Mesenchymal stem cell (in vitro differentiated cells and primary cell): Measurements from ENCODE around the gene HCN1.

Experiments
- DNase-seq: peaks from one replicate; pipeline ENCODE4 v3.0.0-alpha.2; 2013
- H2AFZ ChIP-seq: one replicate; pipeline ENCODE4 v1.6.1; 2013; ENCODE audit warnings: low read depth, mild to moderate bottlenecking, control low read depth, inconsistent platforms, low read length, moderate library complexity
- H2AK5ac ChIP-seq: 2 replicates; pipeline ENCODE4 v1.6.1; 2013; ENCODE audit warnings: low read length, moderate library complexity, mild to moderate bottlenecking, inconsistent platforms; ENCODE audit not compliant: severe bottlenecking
- H2BK120ac ChIP-seq: one replicate; pipeline ENCODE4 v1.6.1; 2013; ENCODE audit warnings: low read depth, mild to moderate bottlenecking, inconsistent platforms, low read length, moderate library complexity
- H2BK12ac ChIP-seq, 2 experiments: one replicate each; pipeline ENCODE4 v1.6.1; 2013; ENCODE audit warnings: inconsistent platforms in 2 of 2, low read length in 2 of 2, mild to moderate bottlenecking in 2 of 2, moderate library complexity in 2 of 2, control low read depth in 1 of 2
- H2BK15ac ChIP-seq: one replicate; pipeline ENCODE4 v1.6.1; 2013; ENCODE audit warnings: mild to moderate bottlenecking, low read depth, inconsistent platforms; ENCODE audit not compliant: poor library complexity, severe bottlenecking
- H2BK5ac ChIP-seq: 2 replicates; pipeline ENCODE4 v1.6.1; 2013; ENCODE audit warnings: low read depth, mild to moderate bottlenecking, low read length, control low read depth, inconsistent platforms; ENCODE audit not compliant: poor library complexity, severe bottlenecking
- H3K14ac ChIP-seq, 2 experiments: one replicate each; pipeline ENCODE4 v1.6.1; 2013; ENCODE audit warnings: inconsistent platforms in 2 of 2, low read length in 2 of 2, control low read depth in 1 of 2, mild to moderate bottlenecking in 1 of 2, moderate library complexity in 1 of 2
- H3K18ac ChIP-seq, 2 experiments: one replicate each; pipeline ENCODE4 v1.6.1; 2013; ENCODE audit warnings: inconsistent platforms in 2 of 2, low read length in 2 of 2, control low read depth in 1 of 2, low read depth in 1 of 2, mild to moderate bottlenecking in 1 of 2
- H3K23ac ChIP-seq, 2 experiments: one replicate each; pipeline ENCODE4 v1.6.1; 2013; ENCODE audit warnings: inconsistent platforms in 2 of 2, low read length in 2 of 2, mild to moderate bottlenecking in 2 of 2, moderate library complexity in 2 of 2, control low read depth in 1 of 2
- H3K27ac ChIP-seq: 2 replicates; pipeline ENCODE4 v1.5.1; 2013; ENCODE audit warnings: mild to moderate bottlenecking, moderate library complexity, low read length, control low read depth, inconsistent platforms; ENCODE audit not compliant: poor library complexity, severe bottlenecking
- H3K27me3 ChIP-seq, 2 experiments: 2 replicates each; pipeline versions ENCODE4 v1.6.1 to v1.7.0; 2013; ENCODE audit warnings: low read length in 2 of 2, mild to moderate bottlenecking in 2 of 2, moderate library complexity in 2 of 2, control low read depth in 1 of 2, inconsistent platforms in 1 of 2; ENCODE audit not compliant: control insufficient read depth in 1 of 2, insufficient read depth in 1 of 2
- H3K36me3 ChIP-seq, 2 experiments: 2 replicates each; pipeline versions ENCODE4 v1.6.1 to v1.7.0; 2013; ENCODE audit warnings: low read length in 2 of 2, control low read depth in 1 of 2, inconsistent platforms in 1 of 2, low read depth in 1 of 2, mild to moderate bottlenecking in 1 of 2; ENCODE audit not compliant: insufficient read depth in 2 of 2, control insufficient read depth in 1 of 2
- H3K4ac ChIP-seq, 2 experiments: one replicate each; pipeline ENCODE4 v1.6.1; 2013; ENCODE audit warnings: inconsistent platforms in 2 of 2, low read length in 2 of 2, mild to moderate bottlenecking in 2 of 2, moderate library complexity in 2 of 2, control low read depth in 1 of 2, low read depth in 1 of 2
- H3K4me1 ChIP-seq: 2 replicates; pipeline ENCODE4 v1.6.1; 2013; ENCODE audit warnings: low read depth, low read length, control low read depth; ENCODE audit not compliant: control insufficient read depth, insufficient read depth
- H3K4me2 ChIP-seq: 2 replicates; pipeline ENCODE4 v1.6.1; 2013; ENCODE audit warnings: low read length, mild to moderate bottlenecking, inconsistent platforms; ENCODE audit not compliant: poor library complexity, severe bottlenecking
- H3K4me3 ChIP-seq, 2 experiments: 2 replicates each; pipeline versions ENCODE4 v1.5.1 to v1.7.0; 2013; ENCODE audit warnings: low read length in 2 of 2, mild to moderate bottlenecking in 2 of 2, control low read depth in 1 of 2, low read depth in 1 of 2; ENCODE audit not compliant: insufficient read depth in 1 of 2
- H3K79me1 ChIP-seq: replicated peaks from 2 replicates; pipeline ENCODE4 v1.6.1; 2013; ENCODE audit warnings: mild to moderate bottlenecking, control low read depth, low read length, inconsistent platforms; ENCODE audit not compliant: poor library complexity, severe bottlenecking
- H3K9ac ChIP-seq: 2 replicates; pipeline ENCODE4 v1.7.0; 2013; ENCODE audit warnings: mild to moderate bottlenecking, low read length, moderate library complexity
- H3K9me3 ChIP-seq: 2 replicates; pipeline ENCODE4 v1.7.0; 2013; ENCODE audit warnings: mild to moderate bottlenecking, low read length; ENCODE audit not compliant: control insufficient read depth
- H4K8ac ChIP-seq: one replicate; pipeline ENCODE4 v1.6.1; 2013; ENCODE audit warnings: inconsistent platforms, mild to moderate bottlenecking, low read length, moderate library complexity
- H4K91ac ChIP-seq: one replicate; pipeline ENCODE4 v1.6.1; 2013; ENCODE audit warnings: mild to moderate bottlenecking, low read length, inconsistent platforms
- WGBS: methylation state at CpG from one replicate; pipeline ENCODE4 v1.1.7; 2013; ENCODE audit warnings: mixed read lengths; 5-methylcytosine and 5-hydroxymethylcytosine counted together

HCN1 gene

GRCh38 chr5:45627076-45627656, 69.0 kb downstream of the HCN1 start:
- Histone ChIP-seq H2BK12ac (no peak overlapping the region), H2BK120ac (no peak overlapping the region), H3K27ac (no peak overlapping the region), H3K9ac (no peak overlapping the region), H3K14ac (no peak overlapping the region), H3K9me3 (no peaks in the 10 kb centered on the region), H2BK15ac (no peak overlapping the region), H3K79me1 (no peaks in the 10 kb centered on the region), H3K4ac (no peak overlapping the region), H3K27me3 (no peaks in the 10 kb centered on the region), H3K4me2 (no peak overlapping the region), H2AK5ac (no peak overlapping the region), H3K4me1 (no peaks in the 10 kb centered on the region), H3K18ac (no peak overlapping the region), H2AFZ (no peak overlapping the region), H2BK5ac (no peak overlapping the region), H3K36me3 (no peaks in the 10 kb centered on the region), H3K4me3 (no peak overlapping the region), H3K23ac (no peak overlapping the region), H4K8ac (no peak overlapping the region), H4K91ac (no peak overlapping the region)
- 56% methylated on average over 1 of the region's 2 CpGs for WGBS
- DNase-seq = no peak

GRCh38 chr5:45623832-45624231, 72.3 kb downstream of the HCN1 start:
- no peak overlapping the region for H3K18ac ChIP-seq
- no peak overlapping the region for H4K91ac ChIP-seq
- H3K27ac ChIP-seq = no peak overlapping the region
- no peak overlapping the region for H2AK5ac ChIP-seq
- no peaks in the 10 kb centered on the region for H3K4me1 ChIP-seq
- no peak overlapping the region for H2BK15ac ChIP-seq
- no peak overlapping the region for H4K8ac ChIP-seq
- no peak for DNase-seq
- H3K14ac ChIP-seq = no peak overlapping the region
- no peak overlapping the region for H2BK120ac ChIP-seq
- H3K23ac ChIP-seq = no peak overlapping the region
- no peak overlapping the region for H3K4me3 ChIP-seq
- H3K36me3 ChIP-seq = no peaks in the 10 kb centered on the region
- no peak overlapping the region for H3K4me2 ChIP-seq
- H2AFZ ChIP-seq = no peak overlapping the region
- no peak overlapping the region for H2BK5ac ChIP-seq
- H3K79me1 ChIP-seq = no peaks in the 10 kb centered on the region
- no peaks in the 10 kb centered on the region for H3K27me3 ChIP-seq
- no peak overlapping the region for H3K4ac ChIP-seq
- no peak overlapping the region for H2BK12ac ChIP-seq
- H3K9ac ChIP-seq = no peak overlapping the region
- H3K9me3 ChIP-seq = no peaks in the 10 kb centered on the region
- WGBS = 48% methylated on average over 1 of the region's 1 CpG

- H3K36me3 ChIP-seq = no peaks in the 10 kb centered on the region
- no peak overlapping the region for H3K4ac ChIP-seq
- H3K18ac ChIP-seq = no peak overlapping the region
- no peak overlapping the region for H3K14ac ChIP-seq
- no peak overlapping the region for H3K4me3 ChIP-seq
- no peaks in the 10 kb centered on the region for H3K79me1 ChIP-seq
- no peak overlapping the region for H4K8ac ChIP-seq
- H2BK5ac ChIP-seq = no peak overlapping the region
- no peak overlapping the region for H2AFZ ChIP-seq
- no peak overlapping the region for H2AK5ac ChIP-seq
- no peak overlapping the region for H3K4me2 ChIP-seq
- H2BK12ac ChIP-seq = no peak overlapping the region
- no peak overlapping the region for H3K23ac ChIP-seq
- H3K9me3 ChIP-seq = no peaks in the 10 kb centered on the region
- H3K4me1 ChIP-seq = no peaks in the 10 kb centered on the region
- H2BK120ac ChIP-seq = no peak overlapping the region
- no peaks in the 10 kb centered on the region for H3K27me3 ChIP-seq
- no peak overlapping the region for H4K91ac ChIP-seq
- no peak overlapping the region for H3K27ac ChIP-seq
- H3K9ac ChIP-seq = no peak overlapping the region
- DNase-seq = no peak
- H2BK15ac ChIP-seq = no peak overlapping the region
Observed at GRCh38 chr5:45622365-45622764, 73.8 kb downstream of the HCN1 start.

- H3K27me3 ChIP-seq = no peaks in the 10 kb centered on the region
- no peaks in the 10 kb centered on the region for H3K79me1 ChIP-seq
- no peak overlapping the region for H4K91ac ChIP-seq
- no peak overlapping the region for H2BK120ac ChIP-seq
- no peak overlapping the region for H3K27ac ChIP-seq
- no peak overlapping the region for H2BK5ac ChIP-seq
- no peak overlapping the region for H2BK15ac ChIP-seq
- H2AK5ac ChIP-seq = no peak overlapping the region
- H3K9ac ChIP-seq = no peak overlapping the region
- H3K14ac ChIP-seq = no peak overlapping the region
- WGBS = 77% methylated on average over 3 of the region's 3 CpGs
- DNase-seq = no peak
- H2AFZ ChIP-seq = no peak overlapping the region
- no peak overlapping the region for H3K18ac ChIP-seq
- no peak overlapping the region for H2BK12ac ChIP-seq
- H3K4me1 ChIP-seq = no peaks in the 10 kb centered on the region
- H4K8ac ChIP-seq = no peak overlapping the region
- H3K4me3 ChIP-seq = no peak overlapping the region
- H3K23ac ChIP-seq = no peak overlapping the region
- no peaks in the 10 kb centered on the region for H3K9me3 ChIP-seq
- H3K36me3 ChIP-seq = no peaks in the 10 kb centered on the region
- H3K4me2 ChIP-seq = no peak overlapping the region
- no peak overlapping the region for H3K4ac ChIP-seq
Observed at GRCh38 chr5:45617859-45618416, 78.2 kb downstream of the HCN1 start.
